ENCODE measurements around the gene TRIP13. TPM values are rescaled to one million over a fixed set of nuclear protein-coding genes. Genes with fewer than 3 reads are reported as not detected.

The TRIP13 gene
- total and polyA plus RNA-seq, 2 experiments from 2014 or later, result 9.2 to 9.4 TPM

- H3K9me2 ChIP-seq (replicated peaks; ENCODE audit: insufficient read depth), result no peaks in the 10 kb centered on the region
- H3K27ac ChIP-seq, result no peak overlapping the region
- no peak for DNase-seq (ENCODE audit: low spot score)
These were observed 67.9 kb downstream of the TRIP13 start for GRCh38 chr5:960551-960950.

GRCh38 chr5:961002-961710, 68.5 kb downstream of the TRIP13 start:
- DNase-seq (ENCODE audit: low spot score), result no peak
- H3K27me3 ChIP-seq, result no peaks in the 10 kb centered on the region
- H3K4me2 ChIP-seq, result no peak overlapping the region
- H2AFZ ChIP-seq, result no peak overlapping the region
- TF ChIP-seq EZH2phosphoT487 (IDR thresholded peaks at IDR 0.05; ENCODE audit: low read depth, severe bottlenecking, unreplicated experiment), result no peak
- TF ChIP-seq EZH2 (IDR thresholded peaks at IDR 0.05; ENCODE audit: borderline replicate concordance), result no peak
- no peak for TF ChIP-seq CTCF (IDR thresholded peaks at IDR 0.05; ENCODE audit: poor library complexity)
- peaks cover 30% of the 10 kb centered on the region for H3K4me1 ChIP-seq (ENCODE audit: insufficient read depth)
- no peak overlapping the region for H3K4me3 ChIP-seq
- no peaks in the 10 kb centered on the region for H3K9me3 ChIP-seq (ENCODE audit: low read depth)
- no peak overlapping the region for H3K27ac ChIP-seq
- H3K36me3 ChIP-seq (replicated peaks; ENCODE audit: insufficient read depth, low read depth), result no peaks in the 10 kb centered on the region
- no peaks in the 10 kb centered on the region for H4K20me1 ChIP-seq (ENCODE audit: insufficient read depth, poor library complexity, severe bottlenecking)
- H3K9me2 ChIP-seq (replicated peaks; ENCODE audit: insufficient read depth), result no peaks in the 10 kb centered on the region
- 91% methylated on average over 27 of the region's 27 CpGs for WGBS (ENCODE audit: low lambda C conversion rate, missing lambda C conversion rate)
- no peaks in the 10 kb centered on the region for H3K79me2 ChIP-seq

More at GRCh38 chr5:960551-960950, 67.9 kb downstream of the TRIP13 start:
- Histone ChIP-seq H4K20me1 (ENCODE audit: insufficient read depth, poor library complexity, severe bottlenecking) (no peaks in the 10 kb centered on the region), H2AFZ (no peak overlapping the region), H3K36me3 (replicated peaks; ENCODE audit: insufficient read depth, low read depth) (no peaks in the 10 kb centered on the region), H3K4me2 (no peak overlapping the region), H3K4me3 (no peak overlapping the region), H3K9me3 (ENCODE audit: low read depth) (no peaks in the 10 kb centered on the region), H3K27me3 (no peaks in the 10 kb centered on the region), H3K79me2 (no peaks in the 10 kb centered on the region), H3K4me1 (ENCODE audit: insufficient read depth) (peaks cover 33% of the 10 kb centered on the region)
- 84% methylated on average over 7 of the region's 7 CpGs for WGBS (ENCODE audit: low lambda C conversion rate, missing lambda C conversion rate)
- TF ChIP-seq EZH2 (IDR thresholded peaks at IDR 0.05; ENCODE audit: borderline replicate concordance), result no peak
- TF ChIP-seq EZH2phosphoT487 (IDR thresholded peaks at IDR 0.05; ENCODE audit: low read depth, severe bottlenecking, unreplicated experiment), result no peak
- TF ChIP-seq CTCF (IDR thresholded peaks at IDR 0.05; ENCODE audit: poor library complexity), result no peak

- H4K20me1 ChIP-seq (ENCODE audit: insufficient read depth, poor library complexity, severe bottlenecking), result no peaks in the 10 kb centered on the region
- no peak overlapping the region for H3K27ac ChIP-seq
- no peaks in the 10 kb centered on the region for H3K36me3 ChIP-seq (replicated peaks; ENCODE audit: insufficient read depth, low read depth)
- no peaks in the 10 kb centered on the region for H3K9me2 ChIP-seq (replicated peaks; ENCODE audit: insufficient read depth)
- H3K4me1 ChIP-seq (ENCODE audit: insufficient read depth), result peaks cover 24% of the 10 kb centered on the region
- WGBS (ENCODE audit: low lambda C conversion rate, missing lambda C conversion rate), result 93% methylated on average over 24 of the region's 24 CpGs
- H3K4me3 ChIP-seq, result no peak overlapping the region
- TF ChIP-seq EZH2phosphoT487 (IDR thresholded peaks at IDR 0.05; ENCODE audit: low read depth, severe bottlenecking, unreplicated experiment) (no peak), CTCF (IDR thresholded peaks at IDR 0.05; ENCODE audit: poor library complexity) (no peak), EZH2 (IDR thresholded peaks at IDR 0.05; ENCODE audit: borderline replicate concordance) (no peak)
- no peak overlapping the region for H3K4me2 ChIP-seq
- H3K27me3 ChIP-seq, result no peaks in the 10 kb centered on the region
- H2AFZ ChIP-seq, result no peak overlapping the region
- H3K79me2 ChIP-seq, result no peaks in the 10 kb centered on the region
- DNase-seq (ENCODE audit: low spot score), result no peak
- no peaks in the 10 kb centered on the region for H3K9me3 ChIP-seq (ENCODE audit: low read depth)
These were observed 69.1 kb downstream of the TRIP13 start for GRCh38 chr5:961711-962240.
